ENCODE measurements around the gene ZNF66.
"Not testable (repeated sequence)": the region's sequence is repeated elsewhere in the genome, so short reads cannot be mapped to it uniquely, and the experiment has no call there.

- not testable (repeated sequence) for TF ChIP-seq CTCF (IDR thresholded peaks at IDR 0.05; ENCODE audit: borderline replicate concordance, extremely low read depth, low read length, poor library complexity, severe bottlenecking); EZH2 (IDR thresholded peaks at IDR 0.05; ENCODE audit: borderline replicate concordance, low read depth, low read length, severe bottlenecking)
These were observed 23.8 kb upstream of the ZNF66 start for GRCh38 chr19:20752291-20752690.

Data from DND-41 (cell line).